GM19023 (cell line): ENCODE measurements around the gene PAPPA.

ENCODE experiments used
- ATAC-seq: cut with Tn5 transposase; IDR thresholded peaks from one replicate; pipeline ENCODE4 v1.9.1; 2021; ENCODE audit warnings: mild to moderate bottlenecking, moderate library complexity; ENCODE audit not compliant: unreplicated experiment

Gene PAPPA

GRCh38 chr9:116153765-116154333 is at the start of gene PAPPA:
Gene PAPPA, plus strand, starts transcription at chr9:116153791. Its CDS starts 382 bp downstream, at chr9:116154173.
- no peak for ATAC-seq

- ATAC-seq: no peak
These were observed 49.4 kb upstream of the PAPPA start for GRCh38 chr9:116103976-116104820.

- no peak for ATAC-seq
These were observed 41.4 kb upstream of the PAPPA start for GRCh38 chr9:116112236-116112635.

- ATAC-seq: no peak
These were observed 37.7 kb upstream of the PAPPA start for GRCh38 chr9:116115761-116116353.

- no peak for ATAC-seq
These were observed 37.2 kb upstream of the PAPPA start for GRCh38 chr9:116116393-116116792.

GRCh38 chr9:116123171-116123570 is 30.4 kb upstream of the PAPPA start:
- no peak for ATAC-seq

GRCh38 chr9:116124472-116125040 is 29.0 kb upstream of the PAPPA start:
- no peak for ATAC-seq

- ATAC-seq: no peak
These were observed 20.4 kb upstream of the PAPPA start for GRCh38 chr9:116133163-116133562.

GRCh38 chr9:116134975-116135374 is 18.6 kb upstream of the PAPPA start:
- ATAC-seq: no peak

- ATAC-seq: no peak
These were observed 16.6 kb upstream of the PAPPA start for GRCh38 chr9:116137010-116137409.

- ATAC-seq: no peak
These were observed 16.0 kb upstream of the PAPPA start for GRCh38 chr9:116137581-116137980.

GRCh38 chr9:116141864-116142561 is 11.6 kb upstream of the PAPPA start:
- no peak for ATAC-seq

- ATAC-seq: no peak
These were observed 10.7 kb upstream of the PAPPA start for GRCh38 chr9:116142706-116143492.

GRCh38 chr9:116144038-116144437 is 9.6 kb upstream of the PAPPA start:
- ATAC-seq: no peak

- ATAC-seq: no peak
These were observed 9.0 kb upstream of the PAPPA start for GRCh38 chr9:116144555-116144954.

- no peak for ATAC-seq
These were observed 8.6 kb upstream of the PAPPA start for GRCh38 chr9:116145036-116145435.

- no peak for ATAC-seq
These were observed 5.8 kb upstream of the PAPPA start for GRCh38 chr9:116147821-116148220.

GRCh38 chr9:116149844-116150243 is 3.7 kb upstream of the PAPPA start:
- ATAC-seq: no peak

- ATAC-seq: no peak
These were observed 2.4 kb upstream of the PAPPA start for GRCh38 chr9:116151199-116151598.

GRCh38 chr9:116151966-116152381 is 1.6 kb upstream of the PAPPA start:
- ATAC-seq: no peak
